ENCODE data around the gene SWT1.

The SWT1 gene

DNA sequence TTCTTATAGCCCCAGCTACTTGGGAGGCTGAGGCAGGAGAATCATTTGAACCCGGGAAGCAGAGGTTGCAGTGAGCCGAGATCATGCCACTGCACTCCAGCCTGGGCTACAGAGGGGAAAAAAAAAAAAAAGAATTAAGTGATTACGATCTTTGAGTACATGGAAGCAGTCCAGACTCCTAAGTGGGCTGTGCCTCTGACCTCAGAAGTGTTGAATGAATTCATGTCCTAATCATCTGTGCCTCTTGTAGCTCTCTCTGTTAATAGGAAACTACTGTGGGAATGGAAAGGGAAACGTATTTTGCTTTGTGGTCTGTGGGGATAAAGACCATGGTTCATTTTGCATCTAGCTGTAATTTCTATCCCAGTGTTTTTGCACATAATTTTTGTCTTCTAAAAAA, 168.4 kb downstream of the SWT1 start:
- no peak for DNase-seq

DNA sequence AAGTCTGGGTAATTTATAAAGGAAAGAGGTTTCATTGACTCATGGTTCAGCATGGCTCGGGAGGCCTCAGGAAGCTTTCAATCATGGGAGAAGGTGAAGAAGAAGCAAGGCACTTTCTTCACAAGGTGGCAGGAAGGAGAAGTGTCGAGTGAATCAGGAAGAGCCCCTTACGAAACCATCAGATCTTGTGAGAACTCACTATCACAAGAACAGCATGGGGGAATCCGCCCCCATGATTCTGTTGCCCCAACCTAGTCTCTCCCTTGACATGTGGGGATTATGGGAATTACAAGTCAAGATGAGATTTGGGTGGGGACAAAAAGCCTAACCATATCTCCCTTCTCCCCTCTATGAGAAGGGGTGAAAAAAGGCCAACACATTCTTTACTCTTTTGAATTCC, 171.3 kb downstream of the SWT1 start:
- no peak for DNase-seq

DNA sequence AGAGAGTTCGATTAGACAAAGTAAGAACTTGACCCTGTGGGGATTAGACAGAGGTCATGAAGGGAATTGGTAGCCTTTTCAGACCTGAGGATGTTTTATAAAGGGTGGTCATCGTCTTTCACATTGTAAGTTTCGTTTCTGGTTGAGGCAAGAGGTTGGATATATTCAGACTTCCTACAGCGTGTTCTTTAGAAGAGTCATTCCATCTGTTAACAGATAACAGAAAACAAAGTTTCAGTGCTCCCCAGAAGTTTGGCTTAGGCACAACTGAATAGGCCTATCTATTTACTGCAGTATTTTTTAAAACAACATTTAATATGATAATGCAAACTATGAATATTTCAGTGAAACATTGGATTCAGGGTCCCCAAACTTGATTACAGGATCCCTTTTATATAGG, 177.2 kb downstream of the SWT1 start:
- no peak for DNase-seq

DNA sequence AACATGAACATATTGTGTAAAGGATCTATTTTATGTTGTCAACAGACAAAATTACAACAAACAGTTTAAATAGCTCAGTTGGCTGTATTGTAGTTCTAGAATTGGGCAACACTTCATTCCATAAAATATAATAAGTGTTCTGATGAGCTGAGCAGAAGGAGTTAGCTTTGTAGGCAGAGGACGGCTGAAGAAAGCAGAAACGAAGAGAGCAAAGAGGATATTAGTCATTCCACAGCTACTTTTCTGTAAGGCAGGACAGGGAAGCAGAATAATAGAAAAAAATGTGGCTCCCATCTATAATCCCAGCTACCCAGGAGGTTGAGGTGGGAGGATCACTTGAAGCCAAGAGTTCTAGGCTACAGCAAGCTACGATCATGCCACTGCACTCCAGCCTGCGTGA, 180.3 kb downstream of the SWT1 start:
- no peak for DNase-seq

DNA sequence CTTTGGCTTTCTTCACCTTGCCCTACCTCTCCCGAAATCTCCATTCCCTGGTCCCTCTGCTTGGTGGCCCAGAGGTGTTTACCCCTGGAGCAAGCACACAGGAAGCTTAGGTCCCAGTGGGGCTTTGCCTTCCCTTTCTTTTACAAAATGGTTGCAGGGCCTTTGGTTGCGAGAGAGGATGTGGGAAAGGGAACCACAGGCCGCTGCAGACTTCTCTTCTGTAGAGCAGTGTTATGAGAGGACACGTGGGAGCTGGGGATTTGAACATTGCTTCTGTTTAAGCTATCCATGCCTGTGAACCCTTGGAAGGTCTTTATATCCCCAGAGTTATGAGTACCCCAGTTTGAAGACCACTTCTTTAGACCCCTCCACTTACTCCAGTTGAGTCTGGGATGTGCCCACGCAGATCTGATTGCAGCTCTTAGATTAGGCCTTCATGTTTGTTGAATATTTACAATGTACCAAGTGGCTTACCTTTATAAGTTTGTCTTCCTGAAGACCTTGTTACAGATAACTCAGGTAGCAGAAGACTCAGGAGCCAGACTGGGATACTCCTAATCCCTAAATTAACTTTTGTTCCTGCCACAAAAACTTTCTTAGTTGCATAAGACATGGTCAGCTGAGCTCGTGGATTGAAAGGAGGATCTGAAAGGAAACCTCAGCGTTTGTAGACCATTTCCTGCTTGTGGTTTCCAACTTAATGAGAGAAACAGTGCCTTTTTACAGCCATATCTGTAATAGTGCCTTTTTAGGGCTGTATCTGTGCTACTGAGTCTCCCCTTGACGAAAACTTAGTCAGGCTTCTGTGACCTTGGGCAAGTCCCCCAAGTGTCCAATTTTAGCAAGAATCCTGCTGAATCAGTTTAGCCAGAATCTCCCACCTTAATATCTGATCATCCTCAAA, 182.0 kb downstream of the SWT1 start:
- no peak for DNase-seq

DNA sequence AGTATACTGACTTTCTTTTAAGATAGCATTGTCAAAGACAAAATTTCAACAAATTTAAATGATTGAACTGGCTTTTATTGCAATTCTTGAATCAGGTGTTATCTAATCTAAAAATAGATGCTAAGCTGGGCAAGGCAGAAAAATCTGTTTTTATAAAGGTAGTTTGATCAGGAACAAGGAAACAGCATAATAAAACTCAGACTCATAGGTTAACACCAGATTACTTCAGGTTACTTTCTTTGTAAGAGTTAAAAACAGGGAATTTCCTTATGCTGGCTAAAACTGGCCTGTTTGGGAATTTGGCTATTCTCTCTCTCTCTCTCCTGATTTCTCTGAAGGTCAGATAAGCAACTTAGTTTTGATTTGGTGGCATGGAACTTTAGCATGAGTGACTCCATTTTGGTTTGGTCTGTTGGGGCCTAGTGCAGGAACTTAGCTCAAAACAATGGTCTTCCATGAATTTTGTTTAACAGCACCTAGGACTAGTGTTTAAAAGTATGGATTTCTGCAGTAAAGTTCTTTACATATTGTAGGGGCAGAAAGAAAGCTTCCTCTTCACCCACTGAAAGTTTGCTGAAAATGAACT, 184.3 kb downstream of the SWT1 start:
- DNase-seq: no peak
